GM12865 (cell line): ENCODE results near the gene SCGB2B2.
"Not testable (repeated sequence)": the region's sequence is repeated elsewhere in the genome, so short reads cannot be mapped to it uniquely, and the experiment has no call there.

ENCODE experiments used
- DNase-seq: peaks from one replicate; pipeline ENCODE4 v3.0.0; 2010; ENCODE audit warnings: low read depth
- H3K4me3 ChIP-seq: 2 replicates; pipeline ENCODE4 v1.5.1; 2011; ENCODE audit warnings: mild to moderate bottlenecking, low read depth, low read length, control low read depth
- TF ChIP-seq, protein P1 (sequence below): IDR thresholded peaks from 2 replicates; pipeline ENCODE4 v1.5.1; 2011; ENCODE audit warnings: low read length, control low read depth, low read depth, inconsistent platforms; ENCODE audit not compliant: insufficient read depth; ENCODE audit errors: missing control alignments

Gene SCGB2B2

DNA sequence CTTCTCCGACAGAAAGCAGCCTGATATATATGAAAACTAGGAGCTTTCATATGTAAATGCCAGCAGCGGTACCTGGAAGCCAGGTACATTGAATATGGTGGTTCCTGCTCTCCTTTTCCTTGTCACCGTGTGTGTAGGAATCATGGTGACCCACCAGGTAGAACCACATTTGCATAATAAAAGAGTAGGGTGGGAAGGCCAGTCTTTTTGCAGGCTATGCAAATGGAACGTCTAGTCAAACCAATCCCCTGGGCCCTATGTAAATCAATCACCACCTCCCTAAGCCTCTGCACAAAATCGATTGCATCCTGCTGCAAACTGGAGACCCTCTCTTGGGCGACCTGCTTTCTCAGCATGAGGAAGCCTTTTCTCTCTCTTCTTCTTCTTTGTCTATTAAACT lies 34.9 kb upstream of the SCGB2B2 start:
- no peak overlapping the region for H3K4me3 ChIP-seq
- TF ChIP-seq, protein P1, sequence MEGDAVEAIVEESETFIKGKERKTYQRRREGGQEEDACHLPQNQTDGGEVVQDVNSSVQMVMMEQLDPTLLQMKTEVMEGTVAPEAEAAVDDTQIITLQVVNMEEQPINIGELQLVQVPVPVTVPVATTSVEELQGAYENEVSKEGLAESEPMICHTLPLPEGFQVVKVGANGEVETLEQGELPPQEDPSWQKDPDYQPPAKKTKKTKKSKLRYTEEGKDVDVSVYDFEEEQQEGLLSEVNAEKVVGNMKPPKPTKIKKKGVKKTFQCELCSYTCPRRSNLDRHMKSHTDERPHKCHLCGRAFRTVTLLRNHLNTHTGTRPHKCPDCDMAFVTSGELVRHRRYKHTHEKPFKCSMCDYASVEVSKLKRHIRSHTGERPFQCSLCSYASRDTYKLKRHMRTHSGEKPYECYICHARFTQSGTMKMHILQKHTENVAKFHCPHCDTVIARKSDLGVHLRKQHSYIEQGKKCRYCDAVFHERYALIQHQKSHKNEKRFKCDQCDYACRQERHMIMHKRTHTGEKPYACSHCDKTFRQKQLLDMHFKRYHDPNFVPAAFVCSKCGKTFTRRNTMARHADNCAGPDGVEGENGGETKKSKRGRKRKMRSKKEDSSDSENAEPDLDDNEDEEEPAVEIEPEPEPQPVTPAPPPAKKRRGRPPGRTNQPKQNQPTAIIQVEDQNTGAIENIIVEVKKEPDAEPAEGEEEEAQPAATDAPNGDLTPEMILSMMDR, result no peak
- no peak for DNase-seq

DNA sequence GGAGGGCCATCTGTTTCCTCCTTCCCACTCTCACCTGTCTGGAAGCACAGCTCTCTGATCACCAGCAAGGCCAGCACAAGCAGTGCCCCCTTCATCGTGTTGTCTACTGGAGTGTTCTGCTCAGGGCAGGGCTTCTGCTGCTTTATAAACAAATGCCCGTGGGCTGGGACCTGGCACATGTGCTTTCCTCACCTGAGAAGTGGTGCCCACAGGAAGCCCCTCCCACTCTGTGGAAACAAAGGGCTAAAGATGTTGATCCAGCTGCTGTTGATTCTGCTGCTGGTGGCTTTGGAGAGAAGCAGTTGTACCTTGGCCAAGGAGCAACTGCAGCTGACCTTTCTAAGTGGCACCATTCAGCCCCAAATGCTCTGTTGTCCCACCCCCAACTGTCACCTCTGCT lies 30.7 kb upstream of the SCGB2B2 start:
- no peak overlapping the region for H3K4me3 ChIP-seq
- TF ChIP-seq, protein P1, result no peak
- no peak for DNase-seq

DNA sequence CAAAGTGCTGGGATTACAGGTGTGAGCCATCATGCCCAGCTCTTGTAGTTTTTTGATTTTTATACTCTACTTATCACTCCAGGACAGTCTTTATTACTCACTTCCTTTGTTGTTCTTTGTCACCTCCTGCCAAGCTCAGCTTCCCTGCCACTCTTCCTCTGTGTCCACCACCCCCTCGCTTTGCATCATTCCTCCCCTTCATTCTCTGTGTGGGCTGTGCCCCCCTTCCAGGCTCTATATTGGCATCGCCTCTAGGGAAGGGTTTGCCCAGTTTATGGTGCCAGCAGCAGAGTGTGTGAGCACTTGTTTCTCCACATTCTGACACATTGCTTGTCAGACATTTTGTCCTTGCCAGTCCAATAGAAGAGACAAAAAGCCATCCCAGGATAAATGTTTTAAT lies 15.6 kb upstream of the SCGB2B2 start:
- TF ChIP-seq, protein P1, result no peak
- DNase-seq, result no peak
- no peak overlapping the region for H3K4me3 ChIP-seq

DNA sequence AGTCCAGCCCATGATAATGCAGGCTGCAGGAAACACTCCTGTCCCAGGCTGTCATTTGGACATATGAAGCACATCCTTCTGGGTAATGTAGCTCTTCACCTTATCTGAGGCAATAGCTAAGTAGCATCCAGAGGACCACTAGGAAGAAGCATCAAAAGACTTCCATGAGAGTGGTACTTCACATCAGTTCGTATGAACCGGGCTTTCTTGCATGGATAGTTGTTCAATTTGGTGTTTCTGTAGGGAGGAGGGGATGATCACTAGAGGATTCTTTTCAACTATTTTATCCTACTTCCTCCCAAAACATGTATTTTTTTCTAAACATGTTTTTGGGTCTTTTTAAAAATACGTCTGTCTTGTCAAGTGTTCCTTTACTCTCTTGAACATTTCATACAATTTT lies 13.4 kb upstream of the SCGB2B2 start:
- no peak for DNase-seq
- TF ChIP-seq, protein P1, result no peak
- no peak overlapping the region for H3K4me3 ChIP-seq

DNA sequence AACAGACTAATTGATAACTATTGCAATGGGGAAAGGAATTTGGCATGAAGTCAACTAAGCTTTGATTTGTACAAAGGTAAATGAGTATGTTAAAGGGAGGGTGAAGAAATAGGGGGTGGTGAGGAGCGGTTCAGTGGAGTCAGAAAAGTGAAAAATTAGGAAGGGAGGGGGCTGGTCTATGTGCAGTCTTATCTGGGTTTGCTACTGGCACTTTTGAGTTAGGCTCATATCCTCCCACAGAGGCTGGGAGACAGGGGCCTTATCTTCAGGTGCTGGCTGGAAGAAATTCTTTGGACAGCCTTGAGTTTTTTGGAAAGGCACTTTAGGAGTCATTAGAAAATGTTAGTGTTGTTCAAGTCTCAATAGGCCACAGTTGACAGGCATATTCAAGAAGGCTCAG lies 11.6 kb upstream of the SCGB2B2 start:
- DNase-seq, result no peak
- TF ChIP-seq, protein P1, result no peak

DNA sequence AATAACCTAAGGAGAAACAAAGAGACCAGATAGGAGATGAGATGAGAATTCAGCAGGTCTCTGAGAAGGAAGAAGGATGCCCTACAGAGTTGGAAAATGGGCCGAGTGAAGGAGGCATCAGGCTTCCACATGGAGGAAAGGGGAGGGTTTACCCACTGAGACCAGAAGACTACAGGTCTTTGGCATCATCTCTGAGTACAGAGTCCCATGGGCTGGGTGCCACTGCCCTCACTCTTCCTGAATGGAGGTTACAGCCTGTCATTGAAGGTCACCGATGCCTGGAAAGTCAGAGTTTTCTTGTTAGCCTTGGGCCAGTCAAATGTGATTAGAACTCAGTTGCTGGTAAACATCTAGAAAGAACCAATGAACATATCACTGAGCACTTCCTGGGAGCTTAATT lies 10.4 kb upstream of the SCGB2B2 start:
- TF ChIP-seq, protein P1, result no peak
- DNase-seq, result no peak
- no peak overlapping the region for H3K4me3 ChIP-seq

More for the DNA sequence above, 11.6 kb upstream of the SCGB2B2 start:
- H3K4me3 ChIP-seq, result no peak overlapping the region

DNA sequence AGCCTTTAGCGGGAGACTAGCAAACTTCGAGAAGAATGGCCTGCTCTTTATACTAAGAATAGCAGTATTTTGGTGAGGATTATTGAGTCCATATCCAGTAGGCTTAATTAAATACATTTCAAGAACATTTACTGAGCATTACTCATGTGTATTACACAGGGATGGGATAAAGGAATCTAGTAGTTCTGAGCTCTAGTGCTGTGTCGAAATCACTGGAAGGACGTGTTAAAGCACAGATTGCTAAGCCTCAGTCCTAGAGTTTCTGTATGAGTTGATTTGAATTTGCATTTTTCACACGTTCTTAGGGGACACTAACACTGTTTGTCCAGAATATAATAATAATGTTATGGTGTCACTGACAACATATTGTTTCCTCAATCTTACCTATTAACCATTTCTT lies 9.5 kb upstream of the SCGB2B2 start:
- no peak for DNase-seq
- TF ChIP-seq, protein P1, result no peak
- H3K4me3 ChIP-seq, result no peak overlapping the region

DNA sequence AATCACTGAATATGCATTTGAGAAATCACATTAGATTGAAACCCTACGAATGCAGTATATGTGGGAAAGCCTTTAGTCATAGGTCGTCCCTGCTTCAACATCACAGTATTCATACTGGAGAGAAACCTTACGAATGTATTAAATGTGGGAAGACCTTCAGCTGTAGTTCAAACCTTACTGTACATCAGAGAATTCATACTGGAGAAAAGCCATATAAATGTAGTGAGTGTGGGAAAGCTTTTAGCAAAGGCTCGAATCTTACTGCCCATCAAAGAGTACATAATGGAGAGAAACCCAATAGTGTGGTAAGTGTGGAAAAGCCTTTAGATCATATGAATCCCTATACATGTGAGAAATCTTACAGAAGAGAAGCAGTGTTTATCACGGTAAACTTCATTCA lies 8.3 kb upstream of the SCGB2B2 start:
- DNase-seq, H3K4me3 ChIP-seq: not testable (repeated sequence)
